Measurements from ENCODE around the gene EIF1B.
"Not testable (repeated sequence)": the region's sequence is repeated elsewhere in the genome, so short reads cannot be mapped to it uniquely, and the experiment has no call there.

The EIF1B gene

GRCh38 chr3:40309418-40309924, at the start of gene EIF1B:
Gene EIF1B (plus strand): TSS chr3:40309707. CDS start chr3:40309942, 235 bp downstream.
- peak; percentile 97 for DNase-seq

GRCh38 chr3:40262331-40262730, 47.2 kb upstream of the EIF1B start:
- no peak for DNase-seq

GRCh38 chr3:40264451-40264850, 45.1 kb upstream of the EIF1B start:
- DNase-seq, result no peak

DNA sequence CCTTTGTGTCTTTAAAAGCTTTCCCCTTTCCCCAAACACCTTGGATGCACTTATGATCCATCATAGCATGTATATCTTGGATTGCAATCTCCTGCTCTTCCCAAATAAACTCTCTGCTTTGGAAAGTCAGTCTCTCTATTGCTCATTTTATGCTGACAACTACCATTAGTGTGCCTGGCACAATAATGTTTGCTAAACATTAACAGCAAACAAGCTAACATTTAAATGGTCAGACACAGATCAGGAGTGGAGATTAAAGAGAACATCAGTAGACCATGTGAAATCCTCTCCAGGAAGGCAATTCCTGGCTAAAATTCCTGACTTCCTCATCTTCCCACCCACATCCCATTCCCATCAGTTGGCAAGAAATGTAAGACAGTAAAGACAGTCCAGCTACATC, 44.3 kb upstream of the EIF1B start:
- DNase-seq, result no peak

DNA sequence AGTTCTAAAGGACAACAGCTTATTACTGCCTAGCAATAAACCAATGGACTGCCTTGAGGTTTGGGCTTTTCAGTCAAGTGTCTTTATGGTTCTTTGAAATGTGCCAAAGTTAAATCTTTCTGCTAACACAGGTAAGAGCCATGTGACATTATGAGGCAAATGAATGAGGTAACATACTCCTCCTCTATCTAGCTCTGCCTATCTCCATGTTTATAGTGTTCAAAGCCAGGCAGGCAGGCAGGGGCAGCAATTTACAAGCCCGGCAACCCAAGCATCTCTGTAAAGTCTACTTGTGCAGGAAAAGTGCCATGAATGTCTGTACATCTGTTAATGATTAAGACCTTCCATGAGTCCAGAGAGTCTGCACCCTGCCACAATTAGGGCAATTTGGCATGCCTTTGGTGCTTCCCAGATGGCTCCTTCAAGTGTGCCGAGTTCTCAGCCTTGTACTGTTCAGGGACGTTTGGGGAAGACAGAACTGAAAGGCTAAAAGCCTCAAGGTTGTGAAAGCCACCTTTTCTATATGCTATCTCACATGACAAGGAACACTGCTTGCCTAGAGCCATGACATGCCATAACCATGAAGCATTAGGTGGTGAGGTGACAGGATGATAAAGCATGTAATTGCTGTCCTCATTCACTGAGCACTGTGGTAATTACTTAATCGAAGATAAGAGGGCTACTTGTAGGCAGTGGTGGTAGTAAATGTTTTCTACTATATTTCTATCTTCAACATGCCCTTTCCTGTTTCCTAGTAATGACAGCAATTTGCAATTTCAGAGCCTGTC, 41.4 kb upstream of the EIF1B start:
- no peak for DNase-seq

DNA sequence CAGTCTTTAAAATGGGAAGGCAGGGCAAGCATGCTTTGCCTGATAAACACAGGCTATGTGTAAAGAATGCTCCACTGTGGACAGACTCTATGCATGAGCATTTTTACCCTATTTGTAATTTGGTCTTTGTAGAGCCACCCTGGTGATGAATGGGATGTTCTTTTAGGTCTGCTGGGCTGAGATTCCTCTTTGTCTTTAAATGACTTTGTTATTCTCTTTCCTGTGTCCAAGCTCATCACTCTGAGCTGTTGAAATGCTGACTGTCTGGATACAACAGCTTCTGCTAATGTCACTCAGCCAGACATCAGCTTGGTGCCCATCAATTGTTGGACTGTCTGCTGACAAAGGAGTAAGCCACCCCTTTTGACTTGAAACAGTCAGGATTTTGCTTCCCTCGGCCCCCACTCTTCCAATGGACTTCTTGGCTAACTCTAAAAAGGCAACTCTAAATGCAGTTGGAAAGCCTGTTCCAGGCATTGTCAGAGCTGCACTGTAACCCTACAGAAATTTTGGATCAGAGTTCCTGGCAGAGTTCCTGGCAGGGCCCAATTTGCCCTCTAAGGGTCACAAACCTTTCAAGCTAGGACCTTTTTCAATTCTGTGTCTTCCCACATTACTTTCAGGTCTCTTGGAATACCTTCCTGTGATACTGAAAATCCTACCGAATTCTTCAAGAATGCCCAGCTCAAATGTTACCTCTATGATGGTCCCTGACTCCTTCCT, 40.5 kb upstream of the EIF1B start:
- no peak for DNase-seq

GRCh38 chr3:40278791-40279190, 30.7 kb upstream of the EIF1B start:
- DNase-seq, result no peak

GRCh38 chr3:40281995-40282394, 27.5 kb upstream of the EIF1B start:
- no peak for DNase-seq

DNA sequence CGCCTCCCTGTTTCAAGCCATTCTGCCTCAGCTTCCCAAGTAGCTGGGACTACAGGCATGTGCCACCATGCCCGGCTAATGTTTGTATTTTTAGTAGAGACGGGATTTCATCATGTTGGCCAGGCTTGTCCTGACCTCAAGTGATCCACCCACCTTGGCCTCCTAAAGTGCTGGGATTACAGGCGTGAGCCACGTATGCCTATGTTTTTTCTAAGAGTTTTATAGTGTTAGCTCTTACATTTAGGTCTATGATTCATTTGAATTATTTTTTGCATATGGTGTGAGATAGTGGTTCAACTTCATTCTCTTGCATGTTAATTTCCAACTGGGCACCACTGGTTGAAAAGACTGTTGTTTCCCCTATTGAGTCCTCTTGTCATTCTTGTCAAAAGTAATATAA, 26.4 kb upstream of the EIF1B start:
- DNase-seq, result not testable (repeated sequence)

DNA sequence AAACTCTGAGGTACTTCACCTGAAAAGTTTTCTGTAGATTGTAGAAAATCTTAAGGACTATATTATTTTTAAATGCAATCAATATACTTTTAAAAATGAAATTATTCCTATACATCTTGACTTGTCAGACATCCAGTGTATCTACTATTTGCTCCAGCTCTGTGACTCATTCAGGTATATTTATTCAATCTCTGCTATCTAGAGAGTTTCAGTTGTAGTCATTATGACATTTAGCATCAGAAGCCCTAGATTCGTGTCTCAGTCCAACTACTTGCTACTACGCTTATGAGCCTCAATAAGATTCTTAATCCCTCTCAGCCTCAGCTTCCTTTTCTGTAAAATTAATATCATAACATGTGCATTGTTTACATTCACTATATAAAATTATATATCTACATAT, 22.3 kb upstream of the EIF1B start:
- DNase-seq, result no peak

DNA sequence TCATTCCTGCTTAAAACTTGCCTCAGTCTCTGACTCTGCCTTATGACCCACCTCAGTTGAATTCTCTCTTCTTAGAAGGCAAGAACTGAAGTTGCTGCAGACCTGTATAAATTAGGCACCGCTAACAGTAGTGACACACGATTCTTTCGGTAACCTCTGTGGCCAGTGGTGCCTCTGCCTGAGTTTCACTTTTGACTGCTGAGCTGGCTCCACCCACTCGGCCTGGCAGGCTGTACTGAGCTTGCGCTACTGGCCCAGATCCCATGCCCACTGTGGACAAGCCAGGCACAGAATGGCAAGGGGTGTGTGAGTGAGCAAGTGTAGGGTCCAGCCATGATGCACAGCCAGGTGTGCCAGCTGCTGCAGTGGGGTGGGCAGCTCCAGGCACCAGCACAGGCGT, 19.1 kb upstream of the EIF1B start:
- peak; percentile 16 for DNase-seq

- no peak for DNase-seq
These were observed 18.0 kb upstream of the EIF1B start for GRCh38 chr3:40291471-40291870.

DNA sequence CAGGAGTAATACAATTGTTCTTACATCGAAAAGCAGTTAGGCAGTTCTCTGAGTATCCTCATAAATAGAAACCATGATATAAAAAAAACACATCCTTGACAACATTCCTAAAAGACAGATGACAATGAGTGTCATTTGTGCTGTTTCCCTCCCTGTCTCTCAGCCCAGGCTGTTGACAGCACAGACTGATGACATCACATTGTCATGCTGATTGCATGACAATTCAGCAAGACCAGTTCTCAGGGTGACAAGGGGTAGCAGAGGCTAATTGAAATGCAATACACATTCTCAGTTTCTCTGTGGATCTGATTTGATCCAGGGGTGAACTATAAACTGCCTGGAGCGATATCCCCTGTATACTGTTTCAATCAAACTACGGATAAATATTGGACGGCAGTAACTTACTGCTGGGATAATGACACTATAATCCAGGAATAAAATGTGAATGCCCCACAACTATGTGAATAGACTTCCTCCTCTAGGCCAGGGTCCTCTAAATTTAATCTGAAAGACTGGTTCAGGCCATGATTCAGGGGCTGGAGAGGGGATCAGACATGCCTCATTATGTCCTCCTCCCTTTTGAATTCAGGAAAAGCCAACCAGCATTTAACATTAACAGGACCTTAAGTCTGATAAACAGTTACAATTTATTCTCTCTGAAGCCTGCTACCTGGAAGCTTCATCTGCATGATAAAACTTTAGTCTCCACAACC, 16.7 kb upstream of the EIF1B start:
- no peak for DNase-seq

DNA sequence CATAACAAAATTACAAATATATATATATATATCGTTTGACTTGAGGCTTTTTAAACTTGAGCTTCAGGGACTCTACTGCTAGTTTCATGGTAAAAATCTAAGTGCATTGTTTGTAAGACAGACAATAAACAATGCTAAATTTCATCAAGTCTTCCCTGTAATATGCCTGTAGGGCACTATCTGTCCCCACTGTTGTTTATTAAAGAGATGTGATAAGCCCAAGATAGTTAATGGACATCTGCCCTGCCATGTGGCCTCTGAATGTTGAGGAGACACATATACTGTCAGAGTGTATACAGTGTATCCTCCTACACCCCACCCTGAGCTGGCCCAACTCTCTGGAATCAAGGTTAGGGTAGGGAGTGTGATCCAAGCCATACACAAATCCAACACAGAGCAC, 15.1 kb upstream of the EIF1B start:
- no peak for DNase-seq

GRCh38 chr3:40298075-40298474, 11.4 kb upstream of the EIF1B start:
- DNase-seq, result no peak

DNA sequence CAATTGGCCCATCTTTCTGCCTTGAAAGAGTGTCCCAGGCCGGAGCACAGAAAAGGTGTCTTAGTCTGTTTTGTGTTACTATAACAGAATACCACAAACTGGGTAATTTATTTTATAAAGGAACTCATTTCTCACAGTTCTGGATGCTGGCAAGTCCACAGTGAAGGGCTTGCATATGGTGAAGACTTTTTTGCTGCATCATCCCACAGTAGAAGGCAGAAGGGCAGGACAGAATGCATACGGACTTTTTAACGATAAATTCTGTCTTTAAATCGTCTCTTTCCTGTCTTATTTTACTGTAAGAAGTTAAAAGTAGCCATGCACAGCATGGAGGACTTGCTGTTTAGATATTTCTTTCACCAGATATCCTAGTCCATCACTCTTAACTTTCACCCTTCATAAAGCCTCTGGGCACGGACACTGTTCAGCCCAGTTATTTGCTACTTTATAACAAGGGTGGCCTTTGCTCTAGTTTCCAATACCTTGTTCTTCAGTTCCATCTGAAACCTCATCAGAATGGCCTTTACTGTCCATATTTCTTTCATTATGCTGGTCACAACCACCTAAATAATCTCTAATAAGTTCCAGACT, 10.3 kb upstream of the EIF1B start:
- no peak for DNase-seq

GRCh38 chr3:40299721-40300335, 9.7 kb upstream of the EIF1B start:
- DNase-seq, result no peak

- no peak for DNase-seq
These were observed 6.7 kb upstream of the EIF1B start for GRCh38 chr3:40302784-40303183.

- no peak for DNase-seq
These were observed 5.2 kb upstream of the EIF1B start for GRCh38 chr3:40304352-40304751.

- no peak for DNase-seq
These were observed 3.2 kb upstream of the EIF1B start for GRCh38 chr3:40306336-40306735.

DNA sequence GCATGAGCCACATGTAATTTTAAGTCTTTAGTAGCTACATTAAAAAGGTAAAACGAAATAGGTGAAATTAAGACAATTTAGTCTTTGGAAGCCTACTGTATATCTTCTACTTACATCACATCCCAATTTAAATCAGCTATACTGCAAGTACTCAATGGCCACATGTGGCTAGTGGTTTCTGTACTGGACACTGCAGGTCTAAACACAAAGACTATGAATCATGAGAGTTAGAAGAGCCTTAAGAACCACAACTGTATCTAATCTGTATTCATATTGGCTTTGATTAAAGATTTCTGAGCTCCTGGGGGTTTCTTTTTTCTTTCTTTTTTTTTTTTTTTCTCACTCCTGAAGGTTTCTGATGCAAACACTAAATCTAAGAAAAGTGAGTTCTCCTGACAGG, 2.3 kb upstream of the EIF1B start:
- DNase-seq, result no peak

- no peak for DNase-seq
These were observed 636 bp upstream of the EIF1B start for GRCh38 chr3:40308725-40309417.
